Karpas-422 (cell line): ENCODE measurements around the gene SYNGAP1. TPM values are rescaled to one million over a fixed set of nuclear protein-coding genes. Genes with fewer than 3 reads are reported as not detected.

ENCODE experiments used
- DNase-seq: peaks from one replicate; pipeline ENCODE4 v3.0.0-alpha.2; 2015
- H2AFZ ChIP-seq: fragments of 200-600 bp; sonication (generic); 2 replicates; pipeline ENCODE4 v1.6.1; 2014; ENCODE audit warnings: antibody characterized with exemption, low read length, mixed read lengths
- H3K27ac ChIP-seq: fragments of 200-600 bp; sonication (generic); 2 replicates; pipeline ENCODE4 v1.5.1; 2014; ENCODE audit warnings: mild to moderate bottlenecking, low read length, moderate library complexity
- H3K27me3 ChIP-seq: fragments of 200-600 bp; sonication (generic); 2 replicates; pipeline ENCODE4 v1.6.1; 2014; ENCODE audit warnings: low read length, mixed read lengths
- H3K36me3 ChIP-seq: fragments of 200-600 bp; sonication (generic); 2 replicates; pipeline ENCODE4 v1.6.1; 2014; ENCODE audit warnings: low read length, mixed read lengths; ENCODE audit not compliant: insufficient read depth
- H3K4me1 ChIP-seq: fragments of 200-600 bp; sonication (generic); 2 replicates; pipeline ENCODE4 v1.6.1; 2014; ENCODE audit warnings: mild to moderate bottlenecking, low read length, mixed read lengths
- H3K4me2 ChIP-seq: fragments of 200-600 bp; sonication (generic); 2 replicates; pipeline ENCODE4 v1.6.1; 2014; ENCODE audit warnings: low read length, low read depth, mild to moderate bottlenecking; ENCODE audit not compliant: poor library complexity, severe bottlenecking
- H3K4me3 ChIP-seq: fragments of 200-600 bp; sonication (generic); 2 replicates; pipeline ENCODE4 v1.5.1; 2014; ENCODE audit warnings: mild to moderate bottlenecking, antibody characterized with exemption, low read length, mixed read lengths
- H3K79me2 ChIP-seq: fragments of 200-600 bp; sonication (generic); 2 replicates; pipeline ENCODE4 v1.6.1; 2014; ENCODE audit warnings: mild to moderate bottlenecking, low read length, mixed read lengths
- H3K9ac ChIP-seq: fragments of 200-600 bp; sonication (generic); 2 replicates; pipeline ENCODE4 v1.6.0; 2014; ENCODE audit warnings: low read length
- H3K9me2 ChIP-seq: fragments of 200-600 bp; sonication (generic), shearing (Covaris generic); replicated peaks from 2 replicates; pipeline ENCODE4 v1.6.0; 2014; ENCODE audit warnings: mild to moderate bottlenecking, low read length, moderate library complexity; ENCODE audit not compliant: insufficient read depth
- H3K9me3 ChIP-seq: fragments of 300-700, 200-600 bp; sonication (generic); 2 replicates; pipeline ENCODE4 v1.6.1; 2014; ENCODE audit warnings: low read length, mixed read lengths
- H4K20me1 ChIP-seq: fragments of 200-600 bp; sonication (generic); 2 replicates; pipeline ENCODE4 v1.6.1; 2014; ENCODE audit warnings: mild to moderate bottlenecking, antibody characterized with exemption, low read length, low read depth; ENCODE audit not compliant: insufficient read depth
- total RNA-seq: library from RNA; depleted of rRNA; stranded (reverse); fragments of >200 nt; shearing (Covaris generic); gene quantifications from 2 replicates; pipeline ENCODE4 v1.2.3, GENCODE V29; 2014; ENCODE audit warnings: low replicate concordance

SYNGAP1 gene
- total RNA-seq, 1 experiment from 2014 or later: 16.7 TPM

- Histone ChIP-seq H3K36me3 (peaks cover 39% of the 10 kb centered on the region), H3K4me2 (no peak overlapping the region), H4K20me1 (no peaks in the 10 kb centered on the region), H3K4me3 (no peak overlapping the region), H3K9me3 (no peaks in the 10 kb centered on the region), H2AFZ (no peak overlapping the region), H3K27me3 (no peaks in the 10 kb centered on the region), H3K4me1 (peaks cover 25% of the 10 kb centered on the region), H3K79me2 (peaks cover 6% of the 10 kb centered on the region; the same call in 1 of the 2 replicates), H3K9ac (no peak overlapping the region), H3K27ac (no peak overlapping the region), H3K9me2 (no peaks in the 10 kb centered on the region)
- peak; percentile 44 for DNase-seq
Measured at GRCh38 chr6:33407132-33407718, 12.6 kb upstream of the SYNGAP1 start.

- Histone ChIP-seq H3K27me3 (no peaks in the 10 kb centered on the region), H3K4me1 (peaks cover 36% of the 10 kb centered on the region), H3K27ac (peak overlapping the region; percentile 74), H3K9me2 (no peaks in the 10 kb centered on the region), H4K20me1 (no peaks in the 10 kb centered on the region), H3K79me2 (peaks cover 11% of the 10 kb centered on the region), H3K4me3 (peak overlapping the region; percentile 83), H3K4me2 (peak overlapping the region; percentile 71), H2AFZ (peak overlapping the region; percentile 82; the same call in 1 of the 2 replicates), H3K9ac (peak overlapping the region; percentile 82), H3K9me3 (no peaks in the 10 kb centered on the region), H3K36me3 (peaks cover 20% of the 10 kb centered on the region; the same call in 1 of the 2 replicates)
- DNase-seq: peak; percentile 99
Measured at GRCh38 chr6:33410050-33410710, 9.7 kb upstream of the SYNGAP1 start.

GRCh38 chr6:33410711-33411631 lies 8.9 kb upstream of the SYNGAP1 start, which contains the start of gene PHF1:
Gene PHF1, plus strand, starts transcription at chr6:33411014. Its CDS starts 1,250 bp downstream, at chr6:33412264.
- peak; percentile 56 for DNase-seq
- peak within 1 kb of the TSS; percentile 82 for H3K9ac ChIP-seq
- H3K36me3 ChIP-seq: peaks cover 16% of the 10 kb centered on the region; the same call in 1 of the 2 replicates
- H3K27me3 ChIP-seq: no peaks in the 10 kb centered on the region
- no peaks in the 10 kb centered on the region for H4K20me1 ChIP-seq
- peaks cover 44% of the 10 kb centered on the region for H3K4me1 ChIP-seq
- H2AFZ ChIP-seq: peak within 1 kb of the TSS; percentile 82; the same call in 1 of the 2 replicates
- no peaks in the 10 kb centered on the region for H3K9me2 ChIP-seq
- peak within 1 kb of the TSS; percentile 74 for H3K27ac ChIP-seq
- peak within 1 kb of the TSS; percentile 84 for H3K4me2 ChIP-seq
- peak within 1 kb of the TSS; percentile 83 for H3K4me3 ChIP-seq
- H3K79me2 ChIP-seq: peaks cover 19% of the 10 kb centered on the region
- no peaks in the 10 kb centered on the region for H3K9me3 ChIP-seq

GRCh38 chr6:33411632-33412005 lies 8.2 kb upstream of the SYNGAP1 start:
- no peaks in the 10 kb centered on the region for H3K9me2 ChIP-seq
- peak overlapping the region; percentile 34 for H3K27ac ChIP-seq
- H3K4me2 ChIP-seq: peak overlapping the region; percentile 84
- H3K4me3 ChIP-seq: peak overlapping the region; percentile 83
- no peaks in the 10 kb centered on the region for H3K9me3 ChIP-seq
- H4K20me1 ChIP-seq: no peaks in the 10 kb centered on the region
- peak overlapping the region; percentile 82 for H3K9ac ChIP-seq
- H3K27me3 ChIP-seq: no peaks in the 10 kb centered on the region
- no peak overlapping the region for H2AFZ ChIP-seq
- peaks cover 10% of the 10 kb centered on the region; the same call in 1 of the 2 replicates for H3K36me3 ChIP-seq
- peaks cover 50% of the 10 kb centered on the region for H3K4me1 ChIP-seq
- peaks cover 26% of the 10 kb centered on the region for H3K79me2 ChIP-seq
- DNase-seq: peak; percentile 42

- Histone ChIP-seq H2AFZ (no peak overlapping the region), H3K27ac (no peak overlapping the region), H3K4me1 (peaks cover 58% of the 10 kb centered on the region), H3K4me2 (peak overlapping the region; percentile 84), H3K9ac (0 out of 2 replicates have a peak overlapping the region, but pooled peaks have one; percentile 35), H3K79me2 (peaks cover 33% of the 10 kb centered on the region), H3K9me3 (no peaks in the 10 kb centered on the region), H3K4me3 (no peak overlapping the region), H3K9me2 (no peaks in the 10 kb centered on the region), H3K36me3 (peaks cover 7% of the 10 kb centered on the region; the same call in 1 of the 2 replicates), H3K27me3 (no peaks in the 10 kb centered on the region), H4K20me1 (no peaks in the 10 kb centered on the region)
- DNase-seq: peak; percentile 45
Measured at GRCh38 chr6:33412140-33413009, 7.5 kb upstream of the SYNGAP1 start.

GRCh38 chr6:33413241-33414120 lies 6.4 kb upstream of the SYNGAP1 start:
- Histone ChIP-seq H3K9me2 (no peaks in the 10 kb centered on the region), H3K9ac (no peak overlapping the region), H3K27ac (no peak overlapping the region), H3K9me3 (no peaks in the 10 kb centered on the region), H4K20me1 (no peaks in the 10 kb centered on the region), H3K4me1 (peaks cover 63% of the 10 kb centered on the region), H3K4me2 (no peak overlapping the region), H3K4me3 (no peak overlapping the region), H3K36me3 (peaks cover 5% of the 10 kb centered on the region; the same call in 1 of the 2 replicates), H3K79me2 (peaks cover 37% of the 10 kb centered on the region), H2AFZ (no peak overlapping the region), H3K27me3 (no peaks in the 10 kb centered on the region)
- DNase-seq: no peak
